Pancreas (tissue), 10 donors: ENCODE measurements around the gene ABHD13. TPM values are rescaled to one million over a fixed set of nuclear protein-coding genes. Genes with fewer than 3 reads are reported as not detected.
A peak's percentile ranks its signal among the peaks of the same experiment; 100 is the strongest.
"Not testable (repeated sequence)": the region's sequence is repeated elsewhere in the genome, so short reads cannot be mapped to it uniquely, and the experiment has no call there.

Experiments used
- ATAC-seq, 4 donors: fragments of 200-7000 bp; cut with Tn5 transposase; one replicate each; pipeline versions ENCODE4 v1.8.0 to v1.9.1; 2020; ENCODE audit warnings: mild to moderate bottlenecking in 4 of 4, moderate library complexity in 4 of 4
- DNase-seq, 6 donors: peaks; one replicate each; pipeline ENCODE4 v3.0.0-alpha.2; 2020
- FAIRE-seq: peaks from 2 replicates; lab custom pipeline; 2012; peaks lifted over from hg19 to GRCh38; lab: Jason Lieb, UNC
- H3K27ac ChIP-seq, 4 donors: fragments of 200-600 bp; sonication (generic); 1 replicate in 3 of 4; 2 replicates in 1 of 4; pipeline versions ENCODE4 v1.5.0 to v1.8.0; 2020
- H3K27me3 ChIP-seq, 4 donors: fragments of 200-600 bp; one replicate each; pipeline ENCODE4 v1.8.0; 2021
- H3K36me3 ChIP-seq, 3 donors: fragments of 200-600 bp; sonication (generic) in 1 of 3; one replicate each; pipeline versions ENCODE4 v1.5.0 to v1.8.0; 2020 to 2021
- H3K4me1 ChIP-seq, 3 donors: fragments of 200-600 bp; one replicate each; pipeline ENCODE4 v1.8.0; 2021
- H3K4me3 ChIP-seq, 4 donors: fragments of 200-600 bp; sonication (generic) in 2 of 4; one replicate each; pipeline versions ENCODE4 v1.5.0 to v1.8.0; 2020 to 2021
- H3K9me3 ChIP-seq, 4 donors: fragments of 200-600 bp; one replicate each; pipeline ENCODE4 v1.8.0; 2021
- CTCF ChIP-seq, 4 donors: fragments of 200-600 bp; sonication (generic) in 3 of 4; IDR thresholded peaks; one replicate each; pipeline versions ENCODE4 v1.5.0 to v1.8.0; 2021; ENCODE audit warnings: antibody characterized with exemption in 4 of 4
- WGBS, 2 donors: extraction: QIAGEN DNeasy Blood & Tissue Kit; methylation state at CpG; one replicate each; pipeline ENCODE4 v1.1.7; 2013; 5-methylcytosine and 5-hydroxymethylcytosine counted together
- intact Hi-C, 3 donors: fragments of 100-400 bp; cut with DNase I; formaldehyde crosslinking; loops; one replicate each; pipeline versions ENCODE4 v1.11.1 to v1.14.2; 2022
- polyA plus RNA-seq, 2 donors: library from polyadenylated mRNA; stranded (reverse); fragments of 200-250 nt; gene quantifications; one replicate each; pipeline ENCODE4 v1.2.3, GENCODE V29; 2013
- total RNA-seq, 6 donors: library from RNA; stranded (reverse); fragmentation: NEBNext Ultra II Directional in 4 of 6; extraction: Animal tissue kit (Norgen Biotek cat#: 25700) in 4 of 6; gene quantifications; one replicate each; pipeline versions ENCODE4 v1.2.1 to v1.2.4, GENCODE V29; 2021 to 2023
- donor health status: healthy with polysubstance abuse.
- donor health status: DM: no; HTN: no; CAD: no; lungs with moderate emphysema.
- donor health status: DM: no; HTN: no; CAD: no.
- donor health status: control.
- donor health status: control.
- donor health status: Bipolar disorder and iron deficiency.
- donor health status: DM: yes; HTN: yes; CAD: no.
- donor health status: DM: no; HTN: no; CAD: no.
- donor health status: DM: no; HTN: no; CAD: no.
- donor health status: DM: yes; HTN: yes; CAD: no.

The ABHD13 gene
- total and polyA plus RNA-seq, 8 donors, result 1.5 to 5.2 (median 3.0) TPM

GRCh38 chr13:108212886-108213285 is 5.3 kb upstream of the ABHD13 start:
- no peak for ATAC-seq

GRCh38 chr13:108213946-108214345 is 4.2 kb upstream of the ABHD13 start:
- Histone ChIP-seq H3K27ac (no peak overlapping the region), H3K4me3 (peak overlapping the region in 1 of 4 donors; percentile 24), H3K9me3 (no peaks in the 10 kb centered on the region), H3K4me1 (peaks cover 0 to 13% (median 0%) of the 10 kb centered on the region in 3 donors), H3K36me3 (peaks cover 0 to 10% (median 4%) of the 10 kb centered on the region in 3 donors), H3K27me3 (no peaks in the 10 kb centered on the region)
- intact Hi-C loops, result no loop called here
- 55% methylated on average over 5 of the region's 5 CpGs for WGBS, 2 donors
- TF ChIP-seq CTCF (IDR thresholded peaks at IDR 0.05), result no peak
- DNase-seq (no peak), FAIRE-seq (no peak), ATAC-seq (no peak)

More at GRCh38 chr13:108212886-108213285, 5.3 kb upstream of the ABHD13 start:
- intact Hi-C loops, result no loop called here
- H3K4me1 ChIP-seq, result peaks cover 0 to 13% (median 0%) of the 10 kb centered on the region in 3 donors
- H3K4me3 ChIP-seq, result no peak overlapping the region
- H3K27me3 ChIP-seq, result no peaks in the 10 kb centered on the region
- 93 to 96% methylated on average over 4 of the region's 4 CpGs for WGBS, 2 donors
- H3K36me3 ChIP-seq, result peaks cover 0 to 10% (median 4%) of the 10 kb centered on the region in 3 donors
- H3K9me3 ChIP-seq, result no peaks in the 10 kb centered on the region
- DNase-seq (no peak), FAIRE-seq (no peak)
- H3K27ac ChIP-seq, result no peak overlapping the region
- TF ChIP-seq CTCF (IDR thresholded peaks at IDR 0.05), result no peak

- FAIRE-seq, result no peak
- Histone ChIP-seq H3K27me3 (no peaks in the 10 kb centered on the region), H3K4me3 (peak overlapping the region in 1 of 4 donors; percentile 24), H3K9me3 (no peaks in the 10 kb centered on the region), H3K27ac (no peak overlapping the region), H3K4me1 (peaks cover 0 to 18% (median 3%) of the 10 kb centered on the region in 3 donors), H3K36me3 (peaks cover 0 to 10% (median 4%) of the 10 kb centered on the region in 3 donors)
- ATAC-seq, result no peak
- DNase-seq, result peak in 1 of 6 donors; percentile 36
- no peak for TF ChIP-seq CTCF (IDR thresholded peaks at IDR 0.05)
- 9 to 14% methylated on average over 30 to 41 of the region's 41 CpGs for WGBS, 2 donors
- intact Hi-C loops, result no loop called here
Measured at GRCh38 chr13:108214441-108215271, 3.5 kb upstream of the ABHD13 start.

- peaks cover 6 to 26% (median 11%) of the 10 kb centered on the region in 3 donors for H3K4me1 ChIP-seq
- no peak for TF ChIP-seq CTCF (IDR thresholded peaks at IDR 0.05)
- peak within 1 kb of the TSS in 2 of 4 donors; percentile 13 to 44 for H3K27ac ChIP-seq
- peaks cover 0 to 4% (median 4%) of the 10 kb centered on the region in 3 donors for H3K36me3 ChIP-seq
- no peak for FAIRE-seq
- intact Hi-C loops, result no loop called here
- no peaks in the 10 kb centered on the region for H3K27me3 ChIP-seq
- WGBS, 2 donors, result 0% methylated on average over 25 to 26 of the region's 26 CpGs
- peak within 1 kb of the TSS in 3 of 4 donors; percentile 29 to 48 (median 34) for H3K4me3 ChIP-seq
- peak; percentile 89 to 98 (median 92) for DNase-seq
- peak; percentile 70 to 81 (median 76) for ATAC-seq
- H3K9me3 ChIP-seq, result no peaks in the 10 kb centered on the region
Measured at GRCh38 chr13:108215436-108215835, 2.8 kb upstream of the ABHD13 start, which contains the start of gene LIG4. Gene LIG4 (minus strand): TSS chr13:108215536. CDS start chr13:108211268, 4,268 bp downstream.

GRCh38 chr13:108217307-108218043 is 717 bp upstream of the ABHD13 start:
- peak in 1 of 6 donors; percentile 23 for DNase-seq
- Histone ChIP-seq H3K4me3 (peak overlapping the region; percentile 86 to 98 (median 96)), H3K4me1 (peaks cover 12 to 37% (median 14%) of the 10 kb centered on the region in 3 donors), H3K27ac (peak overlapping the region; percentile 46 to 86 (median 72))
- H3K36me3 ChIP-seq, H3K9me3 ChIP-seq, intact Hi-C loops, FAIRE-seq, H3K27me3 ChIP-seq: not testable (repeated sequence)
- 63 to 65% methylated on average over 27 of the region's 27 CpGs for WGBS, 2 donors
- peak; percentile 0 to 1 (median 1) for ATAC-seq
